HG02840 (cell line): ENCODE data around the gene WSCD2.

Source experiments
- ATAC-seq: cut with Tn5 transposase; IDR thresholded peaks from one replicate; pipeline ENCODE4 v1.9.1; 2021; ENCODE audit warnings: mild to moderate bottlenecking, moderate library complexity, moderate number of reproducible peaks; ENCODE audit not compliant: unreplicated experiment, low FRiP score

Gene WSCD2

DNA sequence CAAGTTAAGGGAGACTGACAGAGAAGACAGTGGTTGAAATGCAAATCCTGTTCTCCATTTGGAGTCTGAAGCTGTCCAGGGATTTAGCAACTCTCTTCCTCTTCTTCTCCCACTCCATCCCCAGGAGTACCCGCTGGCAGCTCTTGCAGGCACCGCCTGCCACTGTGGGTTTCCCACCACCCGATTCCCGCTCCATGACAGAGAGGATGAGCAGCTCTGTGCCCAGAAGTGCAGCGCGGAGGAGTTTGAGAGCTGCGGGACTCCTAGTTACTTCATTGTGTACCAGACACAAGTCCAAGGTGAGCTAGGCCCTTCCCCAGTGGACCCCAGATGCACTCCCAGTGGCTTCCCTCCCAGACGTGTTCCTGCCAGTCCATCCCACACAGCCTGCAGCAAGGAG lies 97.8 kb downstream of the WSCD2 start:
- no peak for ATAC-seq

DNA sequence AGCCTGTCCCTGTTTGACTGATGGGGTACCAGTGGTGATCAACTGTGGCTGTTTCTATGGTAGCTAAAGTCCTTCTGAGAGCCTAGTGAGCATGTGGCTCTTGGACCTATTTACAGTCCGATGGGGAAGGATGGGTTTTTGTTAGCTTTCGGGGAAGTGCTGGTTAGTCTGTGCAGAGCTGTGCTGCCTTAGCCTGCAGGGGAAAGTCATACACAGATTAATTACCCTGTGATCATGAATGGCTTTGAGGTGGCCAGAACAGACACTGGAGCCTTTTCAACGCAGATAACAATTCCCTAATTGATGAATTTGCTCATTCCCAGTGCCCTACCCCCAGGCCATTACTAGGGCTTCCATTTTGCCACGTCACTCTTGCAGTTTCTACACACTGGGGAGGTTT lies 99.7 kb downstream of the WSCD2 start:
- no peak for ATAC-seq

DNA sequence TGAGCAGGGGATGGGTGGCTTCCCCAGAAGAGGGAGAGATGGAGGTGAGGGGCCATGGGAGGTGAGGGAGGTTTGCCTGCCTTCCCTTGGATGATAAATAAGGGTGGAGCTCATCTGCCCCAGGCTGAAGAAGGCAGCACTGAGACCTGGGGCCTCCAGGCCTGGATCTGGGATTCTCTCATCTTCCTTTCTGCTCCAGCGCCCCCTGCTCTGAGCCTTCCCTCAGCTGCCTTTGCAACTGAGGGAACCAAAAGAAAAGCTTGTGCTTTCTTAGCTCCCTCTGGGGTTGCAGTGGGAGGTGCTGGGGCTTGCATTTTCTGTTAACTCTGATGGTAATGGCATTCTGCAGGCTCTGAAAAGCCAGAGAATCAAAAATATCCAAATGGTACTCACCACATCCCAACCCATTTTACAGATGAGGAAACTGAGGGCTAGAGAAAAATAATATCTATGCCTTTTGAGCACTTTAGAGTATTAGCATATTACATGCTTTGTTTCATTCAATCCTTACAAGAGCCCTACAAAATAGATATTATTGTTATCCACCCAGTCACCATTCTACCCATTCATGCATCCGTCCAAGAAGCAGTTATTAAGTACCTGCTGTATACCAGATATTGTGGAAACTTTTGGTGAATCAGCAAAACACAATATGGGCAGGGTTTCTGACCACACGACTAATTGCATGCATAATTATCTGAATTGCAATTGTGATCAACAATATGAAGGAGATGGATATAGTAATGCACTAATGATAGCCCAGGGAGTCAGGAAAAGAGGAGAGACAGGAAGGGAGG lies 102.2 kb downstream of the WSCD2 start:
- no peak for ATAC-seq

DNA sequence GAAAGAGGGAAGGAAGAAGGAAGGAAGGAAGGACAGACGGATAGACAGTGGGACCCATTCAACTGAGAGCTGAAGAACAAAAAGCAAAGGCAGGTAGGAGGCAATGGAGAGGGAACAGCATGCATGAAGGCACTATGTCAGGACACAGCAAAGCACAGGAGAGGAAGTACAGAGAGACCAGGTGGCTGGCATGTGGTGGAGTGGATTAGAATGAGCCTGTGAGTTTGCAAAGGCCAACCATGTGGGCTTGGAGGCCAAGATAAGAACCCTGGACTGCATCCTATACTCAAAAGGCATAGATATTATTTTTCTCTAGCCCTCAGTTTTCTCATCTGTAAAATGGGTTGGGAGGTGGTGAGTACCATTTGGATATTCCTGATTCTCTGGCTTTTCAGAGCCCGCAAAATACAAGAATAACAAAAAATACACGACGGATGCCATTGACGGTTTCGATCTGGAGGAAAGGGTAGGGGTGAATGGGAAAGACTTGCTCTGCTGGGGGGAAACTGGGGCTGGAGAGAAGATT lies 102.9 kb downstream of the WSCD2 start:
- ATAC-seq: no peak

DNA sequence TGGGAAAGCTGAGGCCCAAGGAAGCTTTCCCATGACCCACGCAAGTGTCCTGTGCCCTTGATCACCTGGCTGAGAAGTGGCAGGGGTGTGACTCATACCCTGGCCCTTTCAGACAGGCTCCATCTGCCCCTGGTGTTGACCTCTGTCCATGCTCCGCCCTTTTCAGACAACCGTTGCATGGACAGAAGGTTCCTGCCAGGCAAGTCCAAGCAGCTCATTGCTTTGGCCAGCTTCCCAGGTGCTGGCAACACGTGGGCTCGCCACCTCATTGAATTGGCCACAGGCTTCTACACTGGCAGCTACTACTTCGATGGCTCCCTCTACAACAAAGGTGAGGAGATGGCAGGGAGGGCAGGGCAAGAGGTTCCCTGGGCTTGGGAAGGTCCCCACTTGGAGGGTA lies 103.5 kb downstream of the WSCD2 start:
- ATAC-seq: no peak

DNA sequence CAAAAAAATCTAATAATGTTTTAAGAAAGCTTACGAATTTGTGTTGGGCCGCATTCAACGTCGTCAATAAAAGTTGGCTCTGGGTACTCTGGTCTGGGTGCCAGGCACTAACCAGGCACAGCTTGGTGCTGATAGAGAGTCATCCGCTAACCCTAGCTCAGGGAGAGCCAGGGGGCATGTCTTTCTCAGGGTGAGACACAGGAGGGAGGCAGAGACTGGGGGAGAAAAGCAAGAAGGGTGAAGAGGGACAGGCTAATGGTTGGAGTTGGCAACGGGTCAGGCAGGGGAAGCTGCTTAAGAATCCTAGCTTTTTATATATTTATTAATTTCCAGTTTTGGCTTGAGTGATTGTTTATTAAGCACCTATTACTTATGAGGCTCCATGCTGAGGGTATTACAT lies 105.1 kb downstream of the WSCD2 start:
- no peak for ATAC-seq

DNA sequence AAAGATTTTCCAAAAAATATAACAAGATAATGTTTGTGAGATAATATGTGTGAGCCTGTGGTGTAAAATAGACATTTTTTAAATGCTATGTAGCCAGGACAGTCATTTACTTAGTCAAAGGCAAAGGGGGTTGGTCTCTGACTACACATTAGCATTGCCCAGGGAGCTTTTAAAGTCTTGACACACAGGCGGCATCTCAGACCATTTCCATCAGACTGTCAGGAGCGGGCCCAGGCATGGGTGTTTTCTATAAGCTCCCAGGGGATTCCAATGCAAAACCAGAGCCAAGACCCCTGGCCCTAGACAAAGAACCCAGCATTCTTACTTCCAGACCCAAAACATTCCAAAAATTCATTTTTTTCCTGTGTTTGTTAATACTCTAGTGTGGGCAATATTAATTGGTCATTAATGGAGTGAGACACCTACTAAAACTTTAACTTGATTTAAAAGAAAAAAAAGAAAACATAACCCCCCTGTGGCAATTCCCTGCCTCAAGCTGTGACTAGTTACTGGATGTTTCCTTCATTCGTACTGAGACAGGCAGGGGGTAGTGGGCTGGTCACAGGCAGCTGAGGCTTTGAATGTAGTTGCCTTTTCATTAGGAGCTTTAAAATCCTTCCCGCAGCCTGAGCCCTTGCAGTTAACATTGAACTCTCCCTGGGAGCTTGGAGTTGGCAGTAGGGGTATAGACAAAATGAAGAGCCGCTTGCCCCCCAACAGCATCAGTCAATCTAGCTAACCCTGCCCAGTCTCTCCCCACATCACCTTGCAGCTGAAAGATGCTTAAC lies 106.3 kb downstream of the WSCD2 start:
- ATAC-seq: no peak

DNA sequence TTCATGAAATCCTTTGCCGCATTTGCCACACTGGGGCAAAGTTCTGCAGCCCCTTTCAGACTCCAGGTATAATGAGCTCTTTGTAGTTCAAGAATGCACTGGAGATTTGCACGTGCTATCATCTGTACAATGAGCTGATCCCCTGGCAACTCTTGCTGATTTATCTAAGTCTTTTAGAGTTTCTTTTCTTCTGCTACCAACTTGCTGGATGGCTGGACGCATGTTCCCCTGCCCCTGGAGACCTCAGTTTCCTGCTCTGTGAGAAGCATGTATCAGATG lies 106.8 kb downstream of the WSCD2 start:
- no peak for ATAC-seq

DNA sequence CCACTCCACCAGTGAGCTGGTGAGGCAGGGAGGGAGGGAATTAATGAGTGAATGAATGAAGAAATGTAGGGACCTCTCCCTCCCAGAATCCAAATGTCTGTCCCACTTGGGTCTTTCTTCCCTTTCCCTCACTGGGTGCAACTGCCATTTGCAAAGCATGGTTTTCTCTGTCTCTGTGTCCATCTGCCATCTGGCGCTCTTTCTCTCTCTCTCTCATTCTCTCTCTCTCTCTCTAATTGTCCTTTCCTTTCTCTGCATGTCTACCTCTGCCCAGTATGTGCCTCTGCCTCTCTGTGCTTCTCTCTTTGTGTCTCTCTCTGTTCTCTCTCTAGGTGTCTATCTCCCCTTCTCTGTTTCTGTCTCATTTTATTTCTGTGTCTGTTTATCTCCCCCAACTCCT lies 107.3 kb downstream of the WSCD2 start:
- ATAC-seq: no peak

DNA sequence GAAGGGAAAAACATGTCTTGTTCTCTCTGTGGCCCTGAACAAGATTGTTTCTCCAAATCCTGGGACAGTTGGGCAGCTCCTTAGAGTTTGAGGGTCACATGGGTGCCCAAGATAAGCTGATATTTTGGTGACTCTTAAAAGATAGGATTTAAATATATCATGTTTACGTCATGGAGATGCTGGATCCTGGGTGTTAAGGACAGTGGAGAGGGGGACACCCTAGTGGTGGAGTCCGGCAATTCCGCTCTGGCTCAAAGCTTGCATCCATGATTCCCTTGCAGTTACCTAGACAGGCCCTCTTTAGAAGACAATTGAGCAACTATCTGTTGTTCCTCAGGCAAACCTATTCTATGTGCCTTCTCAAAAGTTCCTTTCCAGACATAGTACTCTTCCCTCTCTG lies 108.2 kb downstream of the WSCD2 start:
- no peak for ATAC-seq

DNA sequence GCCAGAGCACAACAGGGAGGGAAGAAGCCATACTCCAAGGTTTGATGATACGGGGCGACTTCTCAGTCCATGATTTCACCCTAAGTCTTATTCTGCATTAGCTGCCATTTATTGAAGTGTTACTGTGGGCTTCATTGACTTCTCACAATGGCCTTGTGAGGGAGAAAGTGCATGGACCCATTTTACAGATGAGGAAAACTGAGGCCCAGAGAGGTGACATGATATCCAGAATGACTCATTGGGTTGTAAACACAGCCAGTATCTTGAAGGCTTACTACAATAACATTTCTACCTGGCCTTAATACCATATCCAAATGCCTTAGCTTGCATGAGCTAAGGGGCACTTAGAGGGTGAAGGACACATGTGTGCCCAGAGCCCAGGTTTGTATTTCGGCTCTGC lies 109.4 kb downstream of the WSCD2 start:
- ATAC-seq: no peak

DNA sequence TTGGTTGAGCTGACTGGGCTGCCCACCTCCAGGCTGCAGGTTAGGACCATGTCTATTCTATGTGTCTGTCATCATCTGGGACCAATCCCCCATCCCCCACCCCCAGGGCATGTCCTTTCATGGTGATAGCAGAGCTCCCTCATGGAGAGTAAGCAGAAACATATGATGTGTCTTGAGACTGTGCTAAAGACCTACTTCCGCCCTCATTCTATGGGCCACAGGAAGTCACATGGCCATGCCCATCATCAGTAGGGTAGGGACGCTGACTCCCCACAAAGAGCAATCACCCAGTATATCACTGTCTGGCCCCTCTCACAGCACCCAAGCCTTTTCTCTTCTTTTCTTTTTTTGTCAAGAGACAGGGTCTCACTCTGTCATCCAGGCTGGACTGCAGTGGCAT lies 110.3 kb downstream of the WSCD2 start:
- no peak for ATAC-seq

DNA sequence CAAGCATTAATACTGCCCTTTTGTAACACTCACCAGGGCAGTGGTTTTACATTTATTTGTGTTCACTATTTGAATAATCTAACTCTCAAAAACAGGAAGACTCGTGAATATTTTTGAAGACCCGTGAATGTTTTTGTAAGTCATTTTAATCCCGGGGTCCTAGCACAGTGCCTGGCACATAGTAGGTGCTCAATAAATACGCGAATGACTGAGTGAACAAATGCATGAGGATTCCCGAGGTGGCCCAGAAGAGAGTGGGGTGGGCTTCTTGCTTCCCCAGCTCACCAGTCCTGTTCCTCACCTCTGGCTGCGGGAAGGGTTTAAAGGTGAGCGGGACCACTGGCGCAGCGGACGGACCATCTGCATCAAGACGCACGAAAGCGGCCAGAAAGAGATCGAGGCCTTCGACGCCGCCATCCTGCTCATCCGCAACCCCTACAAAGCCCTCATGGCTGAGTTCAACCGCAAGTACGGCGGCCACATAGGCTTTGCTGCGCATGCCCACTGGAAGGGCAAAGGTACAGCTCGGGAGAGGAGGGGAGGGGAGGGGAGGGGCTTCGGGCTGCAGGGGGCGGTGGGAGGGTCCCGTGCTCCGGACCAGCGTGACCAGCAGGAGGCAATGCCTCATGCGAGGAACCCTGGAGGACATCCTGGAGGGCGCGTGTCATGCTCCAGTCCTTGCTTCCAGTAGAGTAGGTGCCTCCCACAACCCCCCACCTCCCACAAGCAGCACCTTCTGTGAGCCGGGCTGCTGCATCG lies 111.1 kb downstream of the WSCD2 start:
- ATAC-seq: no peak

DNA sequence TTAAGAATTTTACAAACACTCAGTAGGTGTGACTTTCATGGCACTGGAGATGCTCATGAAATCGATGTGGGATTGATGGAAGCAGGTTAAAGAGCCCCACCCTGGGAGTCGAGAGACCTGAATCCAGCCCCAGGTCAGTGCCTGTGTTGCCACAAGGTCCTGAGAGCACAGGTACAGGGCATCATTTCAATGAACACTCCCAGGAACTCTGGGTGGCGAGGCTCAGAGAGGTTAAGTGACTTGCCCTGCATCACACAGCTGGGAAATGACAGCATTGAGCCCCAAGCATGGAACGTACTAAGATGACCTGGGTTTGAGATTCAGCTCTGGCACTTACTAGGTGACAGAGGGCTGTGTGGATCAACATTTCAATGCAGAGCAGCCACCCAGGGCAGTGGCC lies 111.8 kb downstream of the WSCD2 start:
- no peak for ATAC-seq

DNA sequence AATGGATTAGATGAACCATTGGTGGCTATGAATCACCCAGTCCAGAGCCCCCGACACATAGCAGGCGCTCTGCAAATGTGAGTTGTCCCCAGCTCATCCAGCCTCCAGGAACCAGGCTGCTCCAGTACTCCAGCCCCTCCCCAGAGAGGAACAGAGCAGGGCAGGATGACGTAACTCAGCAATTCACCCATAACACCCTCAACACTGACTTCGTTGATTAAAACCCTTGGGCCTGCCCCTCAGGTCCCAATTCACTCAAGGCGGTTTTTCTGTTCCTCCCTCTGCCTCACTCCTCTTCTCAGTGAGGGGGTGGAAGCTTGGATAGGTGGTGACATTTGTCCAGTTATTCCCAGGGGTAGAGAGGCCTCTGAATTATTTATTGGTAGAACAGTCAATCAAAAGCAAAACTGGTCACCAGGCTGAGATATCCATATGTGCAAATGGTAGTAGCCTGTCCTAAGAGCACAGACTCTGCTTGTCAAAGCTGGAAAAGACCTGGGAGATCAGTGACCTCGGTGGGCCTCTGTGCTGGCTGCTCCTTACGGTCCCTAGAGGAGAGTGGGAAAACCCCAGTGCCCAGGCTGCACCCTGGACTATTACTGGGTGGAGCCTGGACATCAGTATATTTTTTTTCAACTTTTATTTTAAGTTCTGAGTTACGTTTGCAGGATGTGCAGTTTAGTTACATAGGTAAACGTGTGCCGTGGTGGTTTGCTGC lies 113.1 kb downstream of the WSCD2 start:
- ATAC-seq: no peak

DNA sequence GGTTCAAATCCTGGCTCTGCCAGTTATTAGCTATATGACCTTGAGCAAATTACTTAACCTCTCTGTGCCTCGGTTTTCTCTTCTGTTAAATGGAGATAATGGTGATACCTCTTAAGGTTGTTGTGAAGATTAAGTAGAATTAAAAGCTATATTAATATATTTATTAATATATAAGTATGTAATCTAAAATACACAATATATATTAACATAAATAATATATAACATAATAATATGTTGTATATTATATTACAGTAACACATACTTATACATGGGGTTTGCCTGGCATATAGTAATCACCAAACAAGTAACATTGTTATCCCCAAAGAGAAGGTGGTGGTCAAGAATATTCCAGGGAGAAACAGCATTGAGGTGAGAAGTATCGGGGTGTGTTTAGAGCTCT lies 118.0 kb downstream of the WSCD2 start:
- no peak for ATAC-seq

DNA sequence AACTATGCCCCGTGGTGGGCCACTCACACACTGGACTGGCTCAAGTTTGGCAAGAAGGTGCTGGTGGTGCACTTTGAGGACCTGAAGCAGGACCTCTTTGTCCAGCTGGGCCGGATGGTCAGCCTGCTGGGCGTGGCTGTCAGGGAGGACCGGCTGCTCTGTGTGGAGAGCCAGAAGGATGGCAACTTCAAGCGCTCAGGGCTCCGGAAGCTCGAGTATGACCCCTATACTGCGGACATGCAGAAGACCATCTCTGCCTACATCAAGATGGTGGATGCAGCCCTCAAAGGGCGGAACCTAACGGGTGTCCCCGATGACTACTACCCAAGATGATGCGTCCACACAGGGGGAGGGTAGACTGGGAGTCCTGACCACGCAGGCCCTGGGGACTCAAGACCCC lies 118.9 kb downstream of the WSCD2 start:
- no peak for ATAC-seq

DNA sequence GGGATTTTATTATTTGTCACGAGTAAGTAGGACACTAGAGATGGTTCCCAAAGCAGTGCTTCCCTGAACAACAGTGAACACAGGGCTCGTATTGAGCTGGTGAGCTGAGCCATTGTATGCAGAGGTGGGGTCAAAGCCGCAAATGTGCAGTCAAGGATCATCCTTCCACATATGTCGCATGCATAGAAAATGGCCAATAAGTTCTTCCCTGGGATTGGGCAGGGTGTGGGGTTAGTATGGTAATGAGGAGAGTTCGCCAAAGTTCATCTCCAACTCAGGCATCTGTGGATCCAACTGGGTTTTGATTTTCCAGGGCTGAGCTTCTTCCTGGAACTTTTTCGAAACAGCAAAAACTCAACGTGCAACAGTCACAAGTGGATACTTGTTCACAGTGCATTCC lies 123.4 kb downstream of the WSCD2 start:
- no peak for ATAC-seq

DNA sequence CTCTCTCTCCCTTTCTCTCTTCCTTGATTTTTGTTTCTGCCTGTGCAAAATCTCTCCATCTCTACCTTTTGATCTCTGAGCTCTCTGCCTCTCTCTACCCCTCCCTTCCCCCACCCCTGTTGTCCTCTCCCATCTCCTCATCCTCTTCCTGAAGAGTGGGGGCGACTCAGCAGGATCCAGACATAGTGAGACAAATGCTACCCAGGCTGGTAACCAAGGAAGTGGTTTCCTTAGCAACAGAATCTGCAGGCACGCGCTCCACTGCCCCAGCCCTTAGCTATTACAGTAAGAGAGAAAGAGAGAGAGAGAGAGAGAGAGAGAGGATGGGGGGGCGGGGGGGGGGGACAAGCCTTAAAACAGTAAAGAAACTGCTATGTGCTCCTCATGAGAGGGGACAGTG lies 124.5 kb downstream of the WSCD2 start:
- ATAC-seq: no peak

DNA sequence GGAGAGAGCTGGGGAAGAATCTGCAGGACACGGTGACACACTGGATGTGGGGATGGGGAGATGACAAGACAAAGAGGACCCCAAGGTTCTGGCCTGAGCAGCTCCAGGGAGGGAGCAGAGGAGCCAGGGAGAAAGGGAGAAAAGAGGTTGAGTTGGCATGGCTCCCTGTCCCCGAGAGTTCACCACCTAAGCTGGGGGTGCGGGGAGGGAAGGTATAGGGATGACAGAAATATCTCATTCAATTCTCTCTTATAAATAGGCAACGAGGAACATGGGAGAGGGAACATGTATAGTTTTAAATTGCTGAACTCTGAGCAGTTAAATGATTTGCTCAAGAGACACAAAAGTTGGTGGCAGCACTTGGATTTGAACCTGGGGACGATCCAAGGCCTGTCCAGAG lies 124.9 kb downstream of the WSCD2 start:
- ATAC-seq: no peak
